Gastroesophageal sphincter (tissue), 3 donors: ENCODE results near the gene RAP1A.

ENCODE experiments used
- CTCF ChIP-seq, 4 experiments: fragments of 200-600 bp in 2 of 4; fragments of 450-650 bp in 2 of 4; sonication (generic) in 1 of 4; IDR thresholded peaks; one replicate each; pipeline ENCODE4 v1.5.1; 2017 to 2019; ENCODE audit warnings: antibody characterized with exemption in 4 of 4, mild to moderate bottlenecking in 2 of 4, moderate library complexity in 2 of 4
- EP300 ChIP-seq: sonication (generic); formaldehyde crosslinking; IDR thresholded peaks from one replicate; pipeline ENCODE4 v1.6.1; 2017; ENCODE audit warnings: antibody characterized with exemption, mild to moderate bottlenecking
- POLR2A ChIP-seq, 2 donors: fragments of 450-650 bp; IDR thresholded peaks; one replicate each; pipeline ENCODE4 v1.6.1; 2017; ENCODE audit warnings: antibody characterized with exemption in 2 of 2, mild to moderate bottlenecking in 2 of 2, moderate library complexity in 1 of 2

GRCh38 chr1:111592389-111593361 lies 26.9 kb upstream of the RAP1A start:
- TF ChIP-seq CTCF (IDR thresholded peaks at IDR 0.05) (no peak), EP300 (no peak), POLR2A (IDR thresholded peaks at IDR 0.05) (no peak)
